ENCODE data around the gene ATP9B. TPM values are rescaled to one million over a fixed set of nuclear protein-coding genes. Genes with fewer than 3 reads are reported as not detected.

The ATP9B gene
- total and polyA plus RNA-seq, 10 donors: 7.5 to 58.4 (median 42.7) TPM

GRCh38 chr18:79366177-79367094 lies 297.2 kb downstream of the ATP9B start:
- WGBS, 5 donors: 87 to 94% (median 91%) methylated on average over 29 of the region's 29 CpGs
- DNase-seq: no peak

GRCh38 chr18:79367480-79367879 lies 298.3 kb downstream of the ATP9B start:
- H3K27me3 ChIP-seq (replicated peaks in 1 of 7): no peaks in the 10 kb centered on the region
- H3K4me1 ChIP-seq: peaks cover 11 to 25% (median 13%) of the 10 kb centered on the region in 6 donors
- no peak for TF ChIP-seq CTCF (IDR thresholded peaks at IDR 0.05 in 8 of 11, conservative IDR thresholded peaks at IDR 0.05 in 3 of 11)
- no peak for TF ChIP-seq POLR2AphosphoS5 (IDR thresholded peaks at IDR 0.05)
- no peak for TF ChIP-seq POLR2A (IDR thresholded peaks at IDR 0.05)
- H3K36me3 ChIP-seq: peaks cover 0 to 60% (median 8%) of the 10 kb centered on the region in 6 donors
- 85 to 94% (median 90%) methylated on average over 8 of the region's 8 CpGs for WGBS, 5 donors
- intact Hi-C loops (cut with DNase I; ENCODE audit: low total_unique reads): no loop called here
- H3K27ac ChIP-seq: no peak overlapping the region
- no peak for DNase-seq
- no peak overlapping the region for H3K4me3 ChIP-seq
- no peaks in the 10 kb centered on the region for H3K9me3 ChIP-seq

More at GRCh38 chr18:79366177-79367094, 297.2 kb downstream of the ATP9B start:
- Histone ChIP-seq H3K4me1 (peaks cover 11 to 22% (median 13%) of the 10 kb centered on the region in 6 donors), H3K36me3 (peaks cover 0 to 62% (median 18%) of the 10 kb centered on the region in 6 donors), H3K27ac (no peak overlapping the region), H3K9me3 (no peaks in the 10 kb centered on the region), H3K27me3 (replicated peaks in 1 of 7) (no peaks in the 10 kb centered on the region), H3K4me3 (no peak overlapping the region)
- intact Hi-C loops (cut with DNase I; ENCODE audit: low total_unique reads): no loop called here
- TF ChIP-seq POLR2AphosphoS5 (IDR thresholded peaks at IDR 0.05): no peak
- no peak for TF ChIP-seq CTCF (IDR thresholded peaks at IDR 0.05 in 8 of 11, conservative IDR thresholded peaks at IDR 0.05 in 3 of 11)
- TF ChIP-seq POLR2A (IDR thresholded peaks at IDR 0.05): no peak

- Histone ChIP-seq H3K4me1 (peaks cover 11 to 25% (median 13%) of the 10 kb centered on the region in 6 donors), H3K27ac (peak overlapping the region in 1 of 8 donors; percentile 18), H3K9me3 (no peaks in the 10 kb centered on the region), H3K36me3 (peaks cover 0 to 57% (median 4%) of the 10 kb centered on the region in 6 donors), H3K27me3 (replicated peaks in 1 of 7) (no peaks in the 10 kb centered on the region), H3K4me3 (no peak overlapping the region)
- TF ChIP-seq POLR2AphosphoS5 (IDR thresholded peaks at IDR 0.05) (peak in 1 of 3 donors; percentile 13), CTCF (IDR thresholded peaks at IDR 0.05 in 8 of 11, conservative IDR thresholded peaks at IDR 0.05 in 3 of 11) (no peak), POLR2A (IDR thresholded peaks at IDR 0.05) (no peak)
- 78 to 82% (median 79%) methylated on average over 16 to 18 of the region's 18 CpGs for WGBS, 5 donors
- no peak for DNase-seq
- intact Hi-C loops (cut with DNase I; ENCODE audit: low total_unique reads): no loop called here
Observed at GRCh38 chr18:79367989-79368388, 298.8 kb downstream of the ATP9B start.

GRCh38 chr18:79368681-79369080 lies 299.5 kb downstream of the ATP9B start:
- Histone ChIP-seq H3K36me3 (peaks cover 0 to 55% (median under 1%) of the 10 kb centered on the region in 6 donors), H3K4me3 (no peak overlapping the region), H3K27ac (peak overlapping the region in 1 of 8 donors; percentile 18), H3K27me3 (replicated peaks in 1 of 7) (no peaks in the 10 kb centered on the region), H3K9me3 (no peaks in the 10 kb centered on the region), H3K4me1 (peaks cover 11 to 25% (median 13%) of the 10 kb centered on the region in 6 donors)
- no peak for TF ChIP-seq POLR2A (IDR thresholded peaks at IDR 0.05)
- TF ChIP-seq POLR2AphosphoS5 (IDR thresholded peaks at IDR 0.05): peak; percentile 32 to 67 (median 63)
- no peak for TF ChIP-seq CTCF (IDR thresholded peaks at IDR 0.05 in 8 of 11, conservative IDR thresholded peaks at IDR 0.05 in 3 of 11)
- intact Hi-C loops (cut with DNase I; ENCODE audit: low total_unique reads): no loop called here
- peak; percentile 81 for DNase-seq
- WGBS, 5 donors: 14 to 36% (median 18%) methylated on average over 15 of the region's 15 CpGs

All from spleen (tissue), 11 donors.